HG02678 (cell line): ENCODE data around the gene FBN3.
"Not testable (repeated sequence)": the region's sequence is repeated elsewhere in the genome, so short reads cannot be mapped to it uniquely, and the experiment has no call there.

Experiments
- ATAC-seq: cut with Tn5 transposase; IDR thresholded peaks from one replicate; pipeline ENCODE4 v1.9.1; 2021; ENCODE audit warnings: mild to moderate bottlenecking, moderate library complexity; ENCODE audit not compliant: unreplicated experiment

FBN3 gene

DNA sequence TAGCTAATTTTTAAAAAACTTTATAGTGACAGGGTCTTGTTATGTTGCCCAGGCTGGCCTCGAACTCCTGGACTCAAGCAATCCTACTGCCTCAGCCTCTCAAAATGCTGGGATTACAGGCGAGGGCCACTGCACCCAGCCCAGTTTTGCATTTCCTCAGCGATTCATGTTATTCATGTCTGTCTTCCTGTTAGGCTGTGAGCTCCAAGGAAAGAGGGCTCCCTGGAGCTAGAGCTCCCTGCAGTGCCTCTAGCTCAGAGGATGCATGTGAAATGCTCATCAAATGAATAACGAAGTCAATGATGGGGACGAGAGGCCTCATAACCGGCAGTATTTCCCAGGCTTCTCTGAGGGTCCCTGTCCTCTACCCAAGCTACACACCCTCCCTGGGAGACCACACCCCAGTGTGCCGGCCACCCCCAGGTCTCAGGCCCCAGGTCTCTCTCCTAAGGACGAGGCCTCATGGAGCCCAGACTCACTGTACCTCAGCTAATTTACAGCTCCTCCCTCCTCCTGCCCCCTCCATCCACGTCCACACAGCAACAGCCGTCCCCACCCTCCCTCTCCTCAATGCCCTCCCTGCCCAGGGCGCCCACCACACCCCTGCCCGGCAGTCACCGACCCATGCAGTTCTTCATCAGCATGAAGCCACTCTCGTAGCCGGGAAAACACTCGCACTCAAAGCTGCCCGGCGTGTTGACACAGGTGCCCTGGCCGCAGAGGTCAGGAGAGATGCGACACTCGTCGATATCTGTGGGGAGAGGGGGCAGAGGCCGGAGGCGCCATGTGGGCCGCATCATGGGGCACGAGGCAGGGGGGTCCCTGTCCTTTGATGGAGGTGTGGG is 28.5 kb downstream of the FBN3 start:
- ATAC-seq: no peak

DNA sequence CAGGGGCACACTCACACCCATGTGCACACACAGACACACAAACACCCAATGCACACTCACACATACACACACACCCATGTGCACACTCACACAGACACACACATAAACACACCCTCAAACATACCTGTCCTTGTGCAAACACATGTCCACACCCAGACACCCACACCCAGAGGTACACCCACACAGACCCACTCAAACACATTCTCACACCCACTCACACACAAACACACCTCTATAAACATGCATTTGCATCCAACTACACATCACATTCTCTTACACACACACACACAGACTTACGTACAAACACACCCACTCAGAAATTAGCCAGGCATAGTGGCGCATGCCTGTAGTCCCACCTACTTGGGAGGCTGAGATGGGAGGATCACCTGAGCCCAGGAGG is 31.4 kb downstream of the FBN3 start:
- ATAC-seq: no peak

DNA sequence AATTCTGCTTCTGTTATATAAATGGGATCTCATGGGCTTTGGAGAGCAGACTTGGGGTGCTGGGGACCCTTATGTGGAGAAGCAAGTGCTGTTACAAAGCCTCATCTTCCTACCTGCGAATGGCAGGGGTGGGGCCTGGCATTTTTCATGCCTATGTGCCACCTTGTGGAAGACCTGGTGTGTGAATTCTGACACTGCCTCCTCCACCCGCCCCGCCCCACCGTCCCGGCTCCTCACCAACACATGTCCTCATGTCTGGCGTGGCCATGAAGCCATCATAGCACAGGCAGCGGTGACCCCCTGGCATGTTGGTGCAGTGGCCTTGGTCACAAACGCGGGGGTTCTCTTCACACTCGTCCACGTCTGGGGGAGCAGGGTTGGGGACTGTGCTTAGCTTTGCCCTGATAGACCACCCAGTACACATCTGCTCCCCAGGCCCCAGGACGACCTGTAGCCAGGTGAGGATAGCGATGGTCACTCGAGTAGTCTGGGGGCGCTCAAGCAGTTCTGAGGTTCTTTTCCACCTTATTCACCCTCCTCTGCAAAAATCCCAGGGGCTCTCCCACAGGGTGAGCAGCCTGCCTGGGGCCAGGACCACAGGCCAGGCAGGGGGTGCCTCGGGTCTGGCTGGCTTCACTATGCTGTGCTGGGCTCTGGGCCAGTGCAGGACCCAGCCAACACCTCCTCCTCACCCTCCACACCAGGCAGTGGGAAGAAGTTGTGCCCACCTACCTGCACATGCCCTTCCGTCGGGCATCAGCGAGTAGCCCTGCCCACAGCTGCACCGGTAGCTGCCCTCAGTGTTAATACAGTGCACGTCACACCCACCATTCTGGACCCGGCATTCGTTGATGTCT is 32.7 kb downstream of the FBN3 start:
- ATAC-seq: no peak

DNA sequence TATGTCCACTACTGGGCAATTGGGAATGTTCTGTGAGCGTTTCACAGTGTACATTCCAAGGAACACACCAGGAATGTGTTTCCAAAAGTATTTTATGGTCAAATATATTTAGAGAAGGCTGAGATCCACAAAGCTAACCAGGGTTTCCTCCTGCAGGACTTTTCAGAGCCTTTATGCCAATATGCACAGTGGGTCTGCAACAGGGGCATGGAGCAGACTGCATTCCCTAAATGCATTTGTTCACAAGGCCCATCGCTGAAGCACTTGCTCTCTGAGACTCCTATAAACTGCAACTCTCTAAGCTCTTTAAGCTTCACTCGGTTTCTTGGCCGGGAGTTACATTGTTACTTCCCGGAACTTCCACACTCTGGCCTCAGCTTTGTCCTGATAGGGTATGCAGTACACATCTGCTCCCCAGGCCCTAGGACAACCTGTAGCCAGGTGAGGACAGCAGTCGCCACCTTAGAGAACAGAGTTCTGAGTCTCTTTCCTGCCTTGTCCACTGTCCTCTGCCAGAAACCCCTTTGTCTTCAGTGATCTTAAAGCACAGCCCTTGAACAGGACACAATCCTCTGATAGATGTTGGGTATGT is 33.5 kb downstream of the FBN3 start:
- ATAC-seq: no peak

DNA sequence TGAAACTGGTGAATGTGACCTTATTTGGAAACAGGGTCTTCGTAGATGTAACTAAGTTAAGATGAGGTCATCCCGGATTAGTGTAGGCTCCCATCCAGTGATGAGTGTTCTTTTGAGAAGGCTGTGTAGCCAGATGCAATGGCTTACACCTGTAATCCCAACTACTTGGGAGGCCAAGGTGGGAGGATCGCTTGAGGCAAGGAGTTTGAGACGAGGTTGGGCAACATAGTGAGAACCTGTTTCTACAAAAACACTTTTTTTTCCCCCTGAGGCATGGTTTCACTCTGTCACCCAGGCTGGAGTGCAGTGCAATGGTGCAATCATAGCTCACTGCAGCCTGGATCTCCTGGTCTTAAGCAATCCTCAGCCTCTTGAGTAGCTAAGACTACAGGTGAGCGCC is 36.4 kb downstream of the FBN3 start:
- ATAC-seq: no peak

DNA sequence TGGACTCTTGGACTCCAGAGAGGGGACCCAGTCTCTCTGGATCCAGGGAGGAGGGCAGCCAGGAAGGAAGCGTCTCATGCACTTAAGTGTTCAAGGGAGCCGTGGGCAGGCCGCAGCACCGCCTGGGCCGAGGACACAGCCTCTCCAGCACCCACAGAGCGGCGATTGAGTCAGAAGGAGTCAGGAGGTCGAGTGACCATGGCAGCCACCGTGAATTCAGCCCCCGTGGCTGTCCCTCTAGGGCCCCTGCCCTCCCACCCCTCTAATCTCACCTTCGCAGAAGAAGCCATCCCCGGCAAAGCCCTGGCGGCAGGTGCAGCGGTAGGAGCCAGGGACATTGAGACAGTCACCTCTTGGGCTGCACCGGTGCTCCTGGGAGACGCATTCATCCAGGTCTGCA is 38.0 kb downstream of the FBN3 start:
- ATAC-seq: no peak

DNA sequence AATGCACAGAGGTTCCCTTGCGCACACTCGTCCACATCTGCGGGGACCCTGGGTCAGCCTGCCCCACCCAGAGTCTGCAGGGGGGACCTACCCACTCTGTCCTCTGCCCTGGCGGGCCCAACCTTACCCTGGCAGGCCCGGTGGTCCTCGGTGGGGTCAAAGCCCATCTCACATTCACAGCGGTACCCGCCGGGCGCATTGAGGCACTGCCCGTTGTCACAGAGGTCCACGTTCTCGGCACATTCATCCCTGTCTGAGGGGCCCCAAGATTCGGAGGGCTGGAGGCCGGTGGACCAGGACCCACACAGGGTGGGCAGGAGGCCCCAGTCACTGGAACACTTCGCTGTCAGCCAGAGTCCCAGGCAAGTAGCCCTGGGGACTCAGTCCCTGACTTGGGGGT is 38.5 kb downstream of the FBN3 start:
- ATAC-seq: no peak

DNA sequence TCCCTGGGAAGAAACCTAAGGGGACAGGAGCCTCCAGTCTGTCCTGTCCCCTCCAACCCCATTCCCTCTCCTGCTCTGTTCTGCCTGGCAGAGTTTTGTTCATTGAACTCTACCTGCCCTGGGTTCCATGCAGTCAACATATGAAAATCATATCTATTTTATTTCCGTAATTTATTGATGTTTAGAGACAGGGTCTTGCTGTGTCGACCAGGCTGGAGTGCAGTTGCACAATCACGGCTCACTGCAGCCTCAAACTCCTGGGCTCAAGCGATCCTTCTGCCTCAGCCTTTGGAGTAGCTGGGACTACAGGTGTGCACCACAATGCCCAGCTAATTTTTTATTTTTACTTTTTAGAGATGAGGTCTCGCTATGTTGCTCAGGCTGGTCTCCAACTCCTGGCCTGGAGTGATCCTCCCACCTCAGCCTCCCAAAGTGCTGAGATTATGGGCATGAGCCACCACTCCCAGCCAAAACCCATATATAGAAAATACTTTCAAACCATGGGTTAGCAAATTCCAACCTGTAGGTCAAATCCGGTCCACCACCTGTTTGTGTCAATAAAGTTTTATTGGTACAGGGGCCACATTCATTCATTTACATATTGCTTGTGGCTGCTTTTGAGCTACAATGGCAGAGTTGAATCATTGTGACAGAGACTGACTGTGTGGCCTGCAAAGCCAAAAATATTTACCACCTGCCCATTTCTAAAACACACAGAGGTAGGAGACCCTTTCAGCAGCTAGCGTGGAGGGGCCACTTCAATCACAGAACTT is 39.3 kb downstream of the FBN3 start:
- ATAC-seq: no peak

DNA sequence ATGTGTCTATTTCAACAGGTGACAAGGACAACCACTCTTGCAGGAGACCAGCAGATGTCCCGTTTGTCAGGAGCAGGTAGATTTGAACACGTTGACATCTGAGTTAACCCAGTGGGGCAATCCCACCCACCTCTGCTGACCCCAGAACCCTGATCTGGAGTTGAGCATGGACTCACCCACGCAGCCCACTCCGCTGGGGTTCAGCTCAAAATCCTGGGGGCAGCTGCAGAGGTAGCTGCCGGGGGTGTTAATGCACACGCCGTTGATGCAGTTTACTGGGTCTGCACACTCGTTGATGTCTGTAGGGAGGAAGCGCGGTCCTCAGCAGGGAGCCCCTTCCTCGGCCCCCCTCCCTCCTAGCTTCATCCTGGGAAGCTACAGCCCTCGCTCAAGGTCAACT is 39.9 kb downstream of the FBN3 start:
- ATAC-seq: no peak

DNA sequence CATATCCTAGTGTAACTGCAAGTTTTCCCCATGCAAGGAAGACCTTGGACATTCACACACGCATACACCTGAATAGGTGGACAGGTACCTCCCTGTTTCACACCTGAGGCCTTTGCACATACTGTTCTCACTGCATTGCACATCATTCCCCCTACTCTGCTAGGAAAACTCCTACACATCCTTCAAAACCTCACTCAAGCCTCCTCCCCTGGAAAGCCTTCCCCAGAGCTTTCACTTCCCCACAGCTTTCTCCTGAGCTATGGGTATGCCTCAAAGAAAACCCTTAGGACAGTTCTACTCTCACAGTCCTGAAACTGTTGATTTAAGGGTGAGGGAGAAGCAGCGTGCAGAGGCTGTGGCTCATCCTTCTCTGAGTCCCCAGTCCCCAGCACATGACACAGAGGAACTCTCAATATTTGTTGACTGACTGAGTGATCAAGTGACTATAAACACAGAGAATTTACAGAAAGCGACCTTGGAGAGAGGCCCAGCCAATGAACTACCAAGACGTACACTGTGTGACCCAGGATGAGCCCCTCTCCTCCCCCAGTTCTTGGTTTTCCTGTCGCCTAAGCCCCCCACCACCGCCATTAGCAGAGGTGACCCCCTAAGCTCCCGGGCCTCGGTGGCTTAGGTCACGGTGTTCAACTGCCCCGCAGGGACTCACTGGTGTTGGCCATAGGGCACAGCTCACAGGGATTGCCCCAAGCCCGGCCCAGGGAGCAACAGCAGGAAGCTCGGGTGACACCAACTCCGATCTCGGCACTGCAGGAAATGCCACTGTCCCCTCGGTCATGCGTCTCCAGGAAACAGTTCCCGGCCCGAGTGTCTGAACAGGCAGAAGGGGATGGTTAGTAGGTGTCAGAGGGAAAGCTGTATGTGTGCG is 40.6 kb downstream of the FBN3 start:
- ATAC-seq: no peak

DNA sequence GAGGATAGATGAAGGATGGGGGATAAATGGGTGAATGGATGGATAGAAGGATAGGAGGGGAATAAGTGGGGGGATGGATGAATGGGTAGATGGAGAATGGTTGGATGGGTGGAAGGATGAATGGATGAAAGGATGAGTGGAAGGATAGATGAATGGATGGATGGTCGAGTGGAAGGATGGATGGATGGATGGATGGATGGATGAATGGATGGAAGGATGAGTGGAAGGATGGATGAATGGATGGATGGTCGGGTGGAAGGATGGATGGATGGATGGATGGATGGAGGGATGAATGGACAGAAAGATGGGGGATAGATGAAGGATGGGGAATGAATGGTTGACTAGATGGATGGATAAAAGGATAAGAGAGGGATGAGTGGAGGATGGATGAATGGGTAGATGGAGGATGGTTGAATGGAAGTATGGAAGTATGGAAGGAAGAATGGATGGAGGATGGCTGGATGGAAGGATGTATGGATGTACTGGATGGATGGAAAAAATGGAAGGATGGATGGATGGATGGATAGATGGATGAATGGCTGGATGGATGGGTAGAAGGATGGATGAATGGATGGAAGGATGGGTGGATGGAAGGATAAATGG is 42.0 kb downstream of the FBN3 start:
- no peak for ATAC-seq

DNA sequence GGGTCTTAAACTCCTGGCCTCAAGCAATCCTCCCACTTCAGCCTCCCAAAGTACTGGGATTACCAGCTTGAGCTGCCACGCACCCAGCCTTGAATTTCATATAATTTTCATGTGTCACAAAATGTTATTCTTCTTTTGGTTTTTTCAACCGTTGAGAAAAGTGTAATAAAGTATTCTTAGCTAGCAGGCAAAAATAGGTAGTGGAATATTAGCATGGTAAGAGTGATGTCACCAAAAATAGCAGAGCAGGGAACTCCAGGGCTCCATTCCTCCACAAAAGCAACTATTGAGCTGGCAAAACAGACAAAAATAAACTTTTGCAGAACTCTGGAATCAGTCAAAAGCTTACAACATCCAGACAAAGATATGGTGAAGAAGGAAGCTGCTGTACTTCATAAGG is 43.9 kb downstream of the FBN3 start:
- ATAC-seq: no peak

DNA sequence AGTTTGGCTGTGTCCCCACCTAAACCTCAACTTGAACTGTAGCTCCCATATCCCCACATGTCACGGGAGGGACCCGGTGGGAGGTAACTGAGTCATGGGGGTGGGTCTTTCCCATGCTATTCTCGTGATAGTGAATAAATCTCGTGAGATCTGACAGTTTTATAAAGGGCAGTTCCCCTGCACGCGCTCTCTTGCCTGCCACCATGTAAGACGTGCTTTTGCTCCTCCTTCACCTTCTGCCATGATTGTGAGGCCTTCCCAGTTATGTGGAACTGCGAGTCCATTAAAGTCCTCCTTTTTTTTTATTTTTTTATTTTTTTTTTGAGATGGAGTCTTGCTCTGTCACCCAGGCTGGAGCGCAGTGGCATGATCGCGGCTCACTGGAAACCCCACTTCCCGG is 47.5 kb downstream of the FBN3 start:
- not testable (repeated sequence) for ATAC-seq

DNA sequence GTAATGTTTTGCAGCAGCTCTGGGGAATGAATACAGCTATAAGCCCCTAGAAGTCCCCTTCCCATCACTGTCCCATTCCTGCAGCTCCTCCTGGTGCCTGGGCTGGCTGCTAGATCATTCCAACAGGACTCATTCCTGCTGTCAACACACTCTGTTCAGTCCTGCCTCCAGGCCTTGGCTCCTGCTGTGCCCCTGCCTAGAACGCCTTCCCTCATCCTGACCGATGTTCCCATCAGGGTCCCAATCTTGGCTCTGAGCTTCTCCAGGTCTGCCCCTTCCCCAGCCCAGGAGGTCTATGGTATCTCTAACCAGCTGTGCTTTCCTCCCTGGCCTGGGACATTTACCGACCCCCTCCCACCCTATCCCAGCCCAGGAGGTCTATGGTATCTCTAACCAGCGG is 48.1 kb downstream of the FBN3 start:
- ATAC-seq: no peak

DNA sequence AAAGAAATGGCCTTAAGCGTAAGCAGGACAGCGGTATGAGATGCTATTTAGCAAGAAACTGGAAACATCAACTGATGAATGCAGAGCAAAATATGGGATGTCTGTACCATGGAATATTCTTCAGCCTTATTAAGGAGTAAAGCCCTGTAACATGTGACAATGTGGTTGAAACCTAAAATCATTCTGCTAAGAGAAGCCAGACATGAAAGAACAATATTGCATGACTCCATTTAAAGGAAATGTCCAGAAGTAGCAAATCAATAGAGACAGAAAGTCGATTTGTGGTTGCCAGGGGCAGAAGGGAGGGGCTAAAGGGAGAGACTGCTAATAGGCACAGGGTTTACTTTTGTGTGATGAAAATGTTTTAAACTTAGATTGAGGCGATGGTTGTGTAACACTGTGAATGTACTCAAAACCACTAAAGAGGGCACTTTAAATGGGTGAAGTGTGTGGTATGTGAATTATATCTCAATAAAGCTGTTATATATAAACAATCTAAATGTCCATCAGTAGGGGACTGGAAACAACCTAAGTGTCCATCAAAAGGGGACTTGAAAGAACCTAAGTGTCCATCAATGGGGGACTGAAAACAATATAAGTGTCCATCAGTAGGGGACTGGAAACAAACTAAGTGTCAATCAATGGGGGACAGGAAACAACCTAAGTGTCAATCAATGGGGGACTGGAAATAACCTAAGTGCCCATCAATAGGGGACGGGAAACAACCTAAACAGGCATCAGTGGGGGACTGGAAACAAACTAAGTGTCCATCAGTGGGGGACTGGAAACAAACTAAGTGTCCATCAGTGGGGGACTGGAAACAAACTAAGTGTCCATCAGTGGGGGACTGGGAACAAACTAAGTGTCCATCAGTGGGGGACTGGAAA is 51.5 kb downstream of the FBN3 start:
- no peak for ATAC-seq

DNA sequence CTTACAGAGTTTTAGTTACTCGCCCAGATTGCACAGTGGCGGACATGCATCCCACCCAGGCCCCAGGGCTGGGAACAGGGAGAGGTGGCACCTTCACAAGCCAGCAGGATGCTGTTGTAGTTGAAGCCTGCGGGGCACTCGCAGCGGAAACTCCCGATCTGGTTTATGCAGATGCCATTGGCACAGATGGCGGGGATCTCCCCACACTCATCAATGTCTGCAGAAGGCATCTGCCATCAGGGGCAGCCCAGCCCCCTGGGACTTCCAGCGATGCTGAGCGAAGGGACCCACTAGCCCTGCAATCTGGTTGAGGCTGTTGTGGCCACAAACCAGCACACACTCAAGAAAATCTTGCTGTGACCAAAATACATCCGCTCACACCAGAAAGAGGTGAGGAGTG is 52.2 kb downstream of the FBN3 start:
- ATAC-seq: no peak

DNA sequence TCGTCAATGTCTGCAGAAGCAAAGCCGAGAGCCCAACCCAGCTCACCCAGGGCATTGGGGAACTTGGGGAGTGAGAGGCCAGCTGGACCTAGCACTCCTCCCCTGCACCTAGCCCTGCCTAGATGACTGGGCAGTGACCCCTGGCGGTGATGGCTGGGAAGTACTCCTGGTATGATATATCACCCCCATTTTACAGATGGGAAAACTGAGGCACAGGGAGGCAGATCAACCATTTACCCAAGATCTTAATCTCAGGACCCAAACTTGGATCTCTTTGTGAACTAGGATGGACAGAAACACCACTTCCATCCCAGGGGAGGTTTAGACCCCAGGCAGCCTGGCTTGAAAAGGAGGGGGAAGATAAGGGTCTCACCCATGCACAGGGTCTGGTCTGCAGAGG is 53.3 kb downstream of the FBN3 start:
- ATAC-seq: no peak

DNA sequence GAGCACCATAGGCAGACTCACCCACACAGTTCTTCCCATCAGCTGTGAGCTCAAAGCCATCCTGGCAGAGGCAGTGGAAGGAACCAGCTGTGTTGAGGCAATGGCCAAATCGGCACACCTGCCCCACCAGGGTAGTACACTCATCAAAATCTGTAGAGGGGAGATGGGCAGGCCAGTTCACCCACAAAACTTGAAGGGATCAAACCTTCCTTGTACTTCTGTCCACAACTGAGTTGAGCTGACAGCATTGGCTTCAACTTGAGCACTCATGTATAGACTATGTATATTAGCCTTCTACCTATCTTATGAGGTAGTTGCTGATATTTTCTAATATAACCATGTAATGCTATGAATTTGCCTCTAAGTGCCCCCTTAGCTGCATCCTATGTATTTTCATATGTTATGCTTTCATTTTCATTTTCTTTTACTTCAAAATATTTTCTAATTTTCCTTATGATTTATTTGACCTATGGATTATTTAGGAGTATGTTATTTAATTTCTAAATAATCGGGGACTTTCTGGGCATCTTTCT is 54.0 kb downstream of the FBN3 start:
- ATAC-seq: no peak
